Common myeloid progenitor, CD34-positive (primary cell): ENCODE measurements around the gene NELFA.
"Not testable (repeated sequence)": the region's sequence is repeated elsewhere in the genome, so short reads cannot be mapped to it uniquely, and the experiment has no call there.

Experiments used
- CTCF ChIA-PET: fragments of 350-600 bp; sonication (Branson Sonifier 250); formaldehyde crosslinking; loops from one replicate; lab custom pipeline; 2021; ENCODE audit warnings: antibody characterized with exemption; lab: Charles Lee
- POLR2A ChIA-PET: fragments of 350-600 bp; sonication (Branson Sonifier 250); formaldehyde crosslinking; loops from one replicate; lab custom pipeline; 2021; ENCODE audit warnings: antibody characterized with exemption; lab: Charles Lee
- DNase-seq, 3 donors: peaks; one replicate each; pipeline versions ENCODE4 v3.0.0 to v3.0.0-alpha.2; 2013
- H3K27ac ChIP-seq, 2 experiments: 1 replicate in 1 of 2; 2 replicates in 1 of 2; pipeline ENCODE4 v1.7.0; 2013; ENCODE audit warnings: inconsistent platforms in 2 of 2, low read length in 2 of 2, mild to moderate bottlenecking in 2 of 2, low read depth in 1 of 2, moderate library complexity in 1 of 2; ENCODE audit not compliant: severe bottlenecking in 2 of 2, insufficient read depth in 1 of 2, poor library complexity in 1 of 2
- H3K27me3 ChIP-seq, 5 experiments: replicated peaks in 2 of 5; 1 replicate in 3 of 5; 2 replicates in 2 of 5; pipeline versions ENCODE4 v1.6.1 to v1.7.0; 2013; ENCODE audit warnings: low read length in 4 of 5, mild to moderate bottlenecking in 2 of 5, moderate library complexity in 2 of 5, inconsistent platforms in 1 of 5; ENCODE audit not compliant: insufficient read depth in 5 of 5, control insufficient read depth in 4 of 5
- H3K36me3 ChIP-seq, 4 experiments: 1 replicate in 2 of 4; 2 replicates in 2 of 4; pipeline versions ENCODE4 v1.6.1 to v1.7.0; 2013; ENCODE audit warnings: low read length in 3 of 4, control low read depth in 1 of 4, mild to moderate bottlenecking in 1 of 4; ENCODE audit not compliant: control insufficient read depth in 4 of 4, insufficient read depth in 4 of 4
- H3K4me1 ChIP-seq, 4 experiments: 1 replicate in 3 of 4; 2 replicates in 1 of 4; pipeline versions ENCODE4 v1.6.1 to v1.7.1; 2013; ENCODE audit warnings: low read length in 3 of 4, mild to moderate bottlenecking in 3 of 4, control low read depth in 1 of 4, inconsistent platforms in 1 of 4, moderate library complexity in 1 of 4; ENCODE audit not compliant: control insufficient read depth in 4 of 4, insufficient read depth in 4 of 4; ENCODE audit errors: control extremely low read depth in 1 of 4
- H3K4me3 ChIP-seq, 7 experiments: 1 replicate in 4 of 7; 2 replicates in 3 of 7; pipeline versions ENCODE4 v1.5.1 to v1.7.0; 2013; ENCODE audit warnings: mild to moderate bottlenecking in 7 of 7, low read length in 6 of 7, moderate library complexity in 6 of 7, inconsistent platforms in 2 of 7, low read depth in 2 of 7, control low read depth in 1 of 7; ENCODE audit not compliant: insufficient read depth in 4 of 7, control insufficient read depth in 1 of 7; ENCODE audit errors: extremely low read depth in 1 of 7
- H3K9me3 ChIP-seq, 5 experiments: 1 replicate in 4 of 5; 2 replicates in 1 of 5; pipeline versions ENCODE4 v1.6.1 to v1.7.1; 2013; ENCODE audit warnings: low read length in 4 of 5, mild to moderate bottlenecking in 2 of 5, inconsistent platforms in 1 of 5, low read depth in 1 of 5, moderate library complexity in 1 of 5; ENCODE audit not compliant: control insufficient read depth in 4 of 5, insufficient read depth in 2 of 5; ENCODE audit errors: control extremely low read depth in 1 of 5
- WGBS: methylation state at CpG from one replicate; pipeline ENCODE4 v1.1.5; 2013; ENCODE audit not compliant: insufficient coverage; 5-methylcytosine and 5-hydroxymethylcytosine counted together

Gene NELFA

DNA sequence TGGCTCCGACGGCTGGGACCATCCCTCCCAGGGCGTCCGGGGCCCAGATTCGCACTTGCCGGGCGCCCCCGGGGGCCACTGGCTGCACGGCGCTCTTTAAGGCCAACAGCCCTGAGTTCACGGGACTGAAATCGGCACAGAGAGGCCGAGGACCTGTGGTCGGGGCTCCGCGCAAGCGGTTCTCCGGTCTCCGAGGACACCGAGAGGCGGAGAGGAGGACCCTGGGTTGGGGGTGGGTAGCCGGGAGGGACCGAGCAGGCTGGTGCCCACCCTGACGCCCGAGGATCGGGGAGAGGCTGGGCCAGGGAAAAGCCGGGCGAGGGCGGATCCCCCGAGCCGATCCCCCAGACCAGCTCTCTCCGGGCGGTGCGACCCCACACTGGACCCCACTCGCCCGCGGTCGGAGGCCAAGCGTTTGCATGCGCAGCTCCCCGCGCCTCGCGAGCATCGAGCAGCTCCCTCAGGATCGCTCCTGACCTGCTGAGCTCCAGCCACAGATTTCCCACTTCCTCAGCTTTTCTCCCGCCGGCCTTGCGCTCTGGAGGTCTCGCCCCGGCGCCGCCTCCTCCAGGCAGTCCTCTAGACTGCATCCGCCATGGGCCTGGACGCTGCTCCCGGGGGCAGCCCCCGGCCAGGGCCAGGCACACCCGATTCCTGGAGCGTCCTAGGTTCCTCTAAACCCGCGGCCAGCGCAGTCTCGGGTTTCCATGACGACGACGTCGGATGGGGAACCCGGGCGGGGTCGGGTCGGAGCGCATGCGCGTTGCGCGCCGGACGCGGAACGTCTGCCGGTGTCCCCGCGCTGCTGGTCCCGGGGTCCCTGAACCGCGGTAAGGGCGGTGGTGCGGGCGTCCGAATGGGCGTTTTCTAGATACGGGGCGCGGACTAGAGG lies 32.7 kb upstream of the NELFA start:
- under 1% methylated on average over 80 of the region's 94 CpGs for whole genome bisulfite sequencing
- H3K4me1 ChIP-seq, result peaks cover 0 to 19% (median 10%) of the 10 kb centered on the region in 4 experiments
- H3K9me3 ChIP-seq, result peaks cover 0 to 2% (median 0%) of the 10 kb centered on the region in 5 experiments
- peaks cover 9 to 70% (median 22%) of the 10 kb centered on the region in 5 experiments for H3K27me3 ChIP-seq
- CTCF ChIA-PET, result no interaction called here
- peak; percentile 66 to 86 (median 82) for DNase-seq
- H3K27ac ChIP-seq, result no peak overlapping the region
- H3K4me3 ChIP-seq, result peak overlapping the region; percentile 50 to 77 (median 68)
- POLR2A ChIA-PET, result no interaction called here
- H3K36me3 ChIP-seq, result peaks cover 0 to 3% (median 0%) of the 10 kb centered on the region in 4 experiments

DNA sequence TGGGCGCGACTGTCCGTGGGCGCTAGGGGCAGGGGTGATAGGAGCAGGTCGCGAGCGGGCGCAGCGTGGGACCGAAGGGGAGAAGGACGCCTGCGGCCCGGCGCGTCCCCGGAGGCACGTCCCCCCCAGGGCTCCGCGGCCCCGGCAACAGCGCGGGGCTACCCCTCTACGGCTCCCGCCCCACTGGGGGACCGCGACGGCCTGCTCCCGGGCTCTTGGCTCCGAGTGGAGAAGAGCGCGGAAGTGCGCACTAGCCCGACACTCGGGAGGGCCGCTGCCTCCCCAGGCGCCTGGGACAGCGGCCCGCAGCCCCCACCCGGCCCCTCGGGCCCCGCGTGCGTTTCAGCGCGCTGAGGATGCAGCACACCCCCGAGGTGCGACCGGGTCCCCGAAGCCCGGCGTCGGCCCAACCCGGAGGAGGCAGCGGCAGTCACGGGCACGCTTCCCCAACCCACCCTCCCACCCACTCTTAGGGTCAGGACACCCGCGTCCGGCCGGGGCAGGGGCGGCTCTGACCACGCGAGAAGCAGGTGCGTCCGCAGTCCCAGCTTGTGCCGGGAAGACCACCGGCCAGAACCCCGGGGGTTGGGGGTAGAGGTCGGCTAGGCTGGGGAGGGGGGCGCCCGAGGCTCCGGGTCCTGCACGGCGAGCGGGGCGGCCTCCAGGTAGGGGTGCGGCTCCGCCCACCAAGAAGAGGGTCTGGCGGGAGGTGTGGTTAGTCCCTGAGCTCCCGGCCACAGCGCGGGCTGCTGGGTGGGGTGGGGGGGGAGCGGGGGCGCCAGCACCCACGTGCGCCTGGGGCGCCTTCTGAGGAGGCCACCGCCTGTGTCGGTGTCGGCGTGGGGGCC lies 31.8 kb upstream of the NELFA start:
- peaks cover 0 to 19% (median 10%) of the 10 kb centered on the region in 4 experiments for H3K4me1 ChIP-seq
- H3K27me3 ChIP-seq, result peaks cover 11 to 67% (median 17%) of the 10 kb centered on the region in 5 experiments
- H3K4me3 ChIP-seq, result peak overlapping the region in 3 of 7 experiments; percentile 15 to 77 (median 71)
- CTCF ChIA-PET, result no interaction called here
- WGBS, result 8% methylated on average over 52 of the region's 91 CpGs
- peak in 1 of 3 donors; percentile 31 for DNase-seq
- H3K36me3 ChIP-seq, result peaks cover 0 to 3% (median 0%) of the 10 kb centered on the region in 4 experiments
- peaks cover 0 to 2% (median 0%) of the 10 kb centered on the region in 5 experiments for H3K9me3 ChIP-seq
- no peak overlapping the region for H3K27ac ChIP-seq
- POLR2A ChIA-PET, result no interaction called here

DNA sequence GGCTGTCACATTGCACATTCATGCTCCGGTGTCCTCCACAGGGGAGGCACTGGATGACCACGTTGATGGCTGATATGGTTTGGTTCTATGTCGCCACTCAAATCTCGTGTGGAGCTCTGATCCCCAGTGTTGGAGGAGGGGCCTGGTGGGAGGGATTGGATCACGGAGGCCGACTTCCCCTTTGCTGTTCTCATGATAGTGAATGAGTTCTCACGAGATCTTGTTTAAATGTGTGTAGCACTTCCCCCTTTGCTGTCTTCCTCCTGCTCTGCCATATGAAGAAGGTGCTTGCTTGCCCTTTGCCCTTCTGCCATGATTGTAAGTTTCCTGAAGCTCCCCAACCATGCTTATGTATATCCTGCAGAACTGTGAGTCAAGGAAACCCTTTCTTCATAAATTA lies 28.1 kb upstream of the NELFA start:
- CTCF ChIA-PET, result no interaction called here
- Histone ChIP-seq H3K9me3 (peaks cover 0 to 2% (median 0%) of the 10 kb centered on the region in 5 experiments), H3K36me3 (no peaks in the 10 kb centered on the region)

DNA sequence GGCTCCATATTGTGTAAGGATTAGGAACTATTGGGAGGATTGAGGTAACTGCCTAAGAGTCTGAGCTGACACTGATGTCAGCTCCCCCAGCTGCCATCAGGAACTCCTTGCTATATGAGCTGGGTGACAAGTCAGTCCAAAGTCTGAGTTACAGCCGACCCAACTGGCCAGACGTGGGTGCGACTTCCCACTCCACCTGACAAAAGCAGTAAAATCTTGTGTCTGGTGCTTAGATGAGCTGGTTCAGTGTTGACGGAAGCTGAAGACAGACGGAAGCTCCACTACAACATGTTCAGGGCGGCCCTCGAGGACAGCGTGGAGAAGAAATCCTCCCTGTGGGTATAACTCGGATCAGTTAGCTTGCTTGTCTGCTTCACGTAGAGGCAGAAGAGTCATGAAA lies 27.6 kb upstream of the NELFA start:
- H3K9me3 ChIP-seq, result peaks cover 0 to 2% (median 0%) of the 10 kb centered on the region in 5 experiments
- ChIA-PET POLR2A (no interaction called here), CTCF (interaction anchor here (0.6 kb wide), 1 partner anchor 189 kb away, joined by 3 read pairs; no protein-coding TSS in a partner anchor)
- no peak overlapping the region for H3K27ac ChIP-seq
- DNase-seq, result no peak
- WGBS, result 96% methylated on average over 10 of the region's 10 CpGs
- no peak overlapping the region for H3K4me3 ChIP-seq
- H3K4me1 ChIP-seq, result peaks cover 0 to 9% (median 4%) of the 10 kb centered on the region in 4 experiments
- H3K36me3 ChIP-seq, result no peaks in the 10 kb centered on the region
- H3K27me3 ChIP-seq, result peaks cover 6 to 57% (median 11%) of the 10 kb centered on the region in 5 experiments

More for the DNA sequence above, 28.1 kb upstream of the NELFA start:
- peaks cover 0 to 15% (median 9%) of the 10 kb centered on the region in 4 experiments for H3K4me1 ChIP-seq
- H3K27me3 ChIP-seq, result peaks cover 6 to 59% (median 11%) of the 10 kb centered on the region in 5 experiments
- no peak overlapping the region for H3K27ac ChIP-seq
- DNase-seq, result peak in 2 of 3 donors; percentile 56 to 62
- WGBS, result 61% methylated on average over 6 of the region's 7 CpGs
- POLR2A ChIA-PET, result no interaction called here
- no peak overlapping the region for H3K4me3 ChIP-seq

DNA sequence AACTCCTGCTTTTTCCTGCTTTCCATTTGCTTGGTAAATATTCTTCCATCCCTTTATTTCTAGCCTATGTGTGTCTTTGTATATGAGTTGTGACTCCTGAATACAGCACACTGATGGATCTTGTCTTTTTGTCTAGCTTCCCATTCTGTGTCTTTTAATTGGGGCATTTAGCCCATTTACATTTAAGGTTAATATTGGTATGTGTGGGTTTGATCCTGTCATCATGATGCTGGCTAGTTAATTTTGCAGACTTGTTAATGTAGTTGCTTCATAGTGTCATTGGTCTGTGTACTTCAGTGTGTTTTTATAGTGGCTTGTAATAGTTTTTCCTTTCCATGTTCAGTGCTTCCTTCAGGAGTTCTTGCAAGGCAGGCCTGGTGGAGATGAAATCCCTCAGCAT lies 22.4 kb upstream of the NELFA start:
- CTCF ChIA-PET, result interaction anchor here (0.6 kb wide), 1 partner anchor 181 kb away, joined by 3 read pairs; no protein-coding TSS in a partner anchor
- H3K4me3 ChIP-seq, POLR2A ChIA-PET, H3K9me3 ChIP-seq, H3K27ac ChIP-seq, DNase-seq, H3K36me3 ChIP-seq, H3K4me1 ChIP-seq: not testable (repeated sequence)
- H3K27me3 ChIP-seq, result peaks cover 0 to 29% (median 4%) of the 10 kb centered on the region in 5 experiments

DNA sequence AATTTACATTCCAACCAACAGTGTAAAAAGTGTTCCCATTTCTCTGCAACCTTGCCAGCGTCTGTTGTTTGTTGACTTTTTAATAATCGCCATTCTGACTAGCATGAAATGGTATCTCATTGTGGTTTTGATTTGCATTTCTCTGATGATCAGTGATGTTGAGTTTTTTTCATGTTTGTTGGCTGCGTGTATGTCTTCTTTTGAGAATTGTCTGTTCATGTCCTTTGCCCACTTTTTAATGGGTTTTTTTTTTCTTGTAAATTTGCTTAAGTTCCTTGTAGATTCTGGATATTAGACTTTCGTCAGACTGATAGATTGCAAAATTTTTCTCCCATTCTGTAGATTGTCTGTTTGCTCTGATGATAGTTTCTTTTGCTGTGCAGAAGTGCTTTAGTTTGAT lies 18.3 kb upstream of the NELFA start:
- WGBS, result 88% methylated on average over 3 of the region's 4 CpGs
- H3K36me3 ChIP-seq, CTCF ChIA-PET, DNase-seq, H3K4me1 ChIP-seq, POLR2A ChIA-PET, H3K27ac ChIP-seq, H3K4me3 ChIP-seq: not testable (repeated sequence)
- Histone ChIP-seq H3K27me3 (peaks cover 0 to 29% (median 7%) of the 10 kb centered on the region in 5 experiments), H3K9me3 (peaks cover 1 to 11% (median 7%) of the 10 kb centered on the region in 5 experiments)
